ENCODE results near the gene CYLD.
A peak's percentile ranks its signal among the peaks of the same experiment; 100 is the strongest.

- TF ChIP-seq POLR2AphosphoS5 (IDR thresholded peaks at IDR 0.05; ENCODE audit: insufficient read depth in 1 of 2, low read depth in 1 of 2) (peak; percentile 55 to 81), POLR2A (IDR thresholded peaks at IDR 0.05) (no peak), CTCF (IDR thresholded peaks at IDR 0.05) (no peak)
Measured at GRCh38 chr16:50696575-50697420, 45.1 kb upstream of the CYLD start.

Data from vagina (tissue), 2 donors.